ENCODE measurements around the gene UGT1A3. TPM values are rescaled to one million over a fixed set of nuclear protein-coding genes. Genes with fewer than 3 reads are reported as not detected.
"Not testable (repeated sequence)": the region's sequence is repeated elsewhere in the genome, so short reads cannot be mapped to it uniquely, and the experiment has no call there.

Gene UGT1A3
- total RNA-seq, 1 donor from 2014 or later: not detected

GRCh38 chr2:233700028-233700635 lies 28.7 kb upstream of the UGT1A3 start:
- no peak for TF ChIP-seq CTCF (IDR thresholded peaks at IDR 0.05; ENCODE audit: insufficient read depth, low read length, poor library complexity, severe bottlenecking)
- Histone ChIP-seq H3K27me3 (ENCODE audit: control insufficient read depth, insufficient read depth, low read length) (no peaks in the 10 kb centered on the region), H3K36me3 (ENCODE audit: control insufficient read depth, insufficient read depth, low read length) (no peaks in the 10 kb centered on the region), H3K4me3 (ENCODE audit: low read depth, low read length) (no peak overlapping the region)
- DNase-seq (ENCODE audit: low read depth): peak; percentile 57

GRCh38 chr2:233700842-233701241 lies 28.0 kb upstream of the UGT1A3 start:
- not testable (repeated sequence) for H3K4me3 ChIP-seq (ENCODE audit: low read depth, low read length); H3K36me3 ChIP-seq (ENCODE audit: control insufficient read depth, insufficient read depth, low read length); H3K27me3 ChIP-seq (ENCODE audit: control insufficient read depth, insufficient read depth, low read length); DNase-seq (ENCODE audit: low read depth)

- Histone ChIP-seq H3K36me3 (ENCODE audit: control insufficient read depth, insufficient read depth, low read length) (no peaks in the 10 kb centered on the region), H3K4me3 (ENCODE audit: low read depth, low read length) (no peak overlapping the region), H3K27me3 (ENCODE audit: control insufficient read depth, insufficient read depth, low read length) (no peaks in the 10 kb centered on the region)
- TF ChIP-seq CTCF (IDR thresholded peaks at IDR 0.05; ENCODE audit: insufficient read depth, low read length, poor library complexity, severe bottlenecking): no peak
- DNase-seq (ENCODE audit: low read depth): no peak
Measured at GRCh38 chr2:233702238-233702637, 26.6 kb upstream of the UGT1A3 start.

GRCh38 chr2:233705911-233706506 lies 22.8 kb upstream of the UGT1A3 start:
- peak; percentile 32 for DNase-seq (ENCODE audit: low read depth)
- no peak for TF ChIP-seq CTCF (IDR thresholded peaks at IDR 0.05; ENCODE audit: insufficient read depth, low read length, poor library complexity, severe bottlenecking)
- Histone ChIP-seq H3K36me3 (ENCODE audit: control insufficient read depth, insufficient read depth, low read length) (no peaks in the 10 kb centered on the region), H3K4me3 (ENCODE audit: low read depth, low read length) (no peak overlapping the region), H3K27me3 (ENCODE audit: control insufficient read depth, insufficient read depth, low read length) (no peaks in the 10 kb centered on the region)

- Histone ChIP-seq H3K27me3 (ENCODE audit: control insufficient read depth, insufficient read depth, low read length) (no peaks in the 10 kb centered on the region), H3K4me3 (ENCODE audit: low read depth, low read length) (no peak overlapping the region), H3K36me3 (ENCODE audit: control insufficient read depth, insufficient read depth, low read length) (no peaks in the 10 kb centered on the region)
- TF ChIP-seq CTCF (IDR thresholded peaks at IDR 0.05; ENCODE audit: insufficient read depth, low read length, poor library complexity, severe bottlenecking): no peak
- peak; percentile 53 for DNase-seq (ENCODE audit: low read depth)
Measured at GRCh38 chr2:233706720-233707119, 22.1 kb upstream of the UGT1A3 start.

GRCh38 chr2:233707940-233708644 lies 20.8 kb upstream of the UGT1A3 start:
- Histone ChIP-seq H3K4me3 (ENCODE audit: low read depth, low read length) (no peak overlapping the region), H3K27me3 (ENCODE audit: control insufficient read depth, insufficient read depth, low read length) (no peaks in the 10 kb centered on the region), H3K36me3 (ENCODE audit: control insufficient read depth, insufficient read depth, low read length) (no peaks in the 10 kb centered on the region)
- DNase-seq (ENCODE audit: low read depth): no peak
- no peak for TF ChIP-seq CTCF (IDR thresholded peaks at IDR 0.05; ENCODE audit: insufficient read depth, low read length, poor library complexity, severe bottlenecking)

All from kidney epithelial cell (primary cell).